ENCODE data around the gene DDX10.

DDX10 gene

GRCh38 chr11:108960501-108960900, 295.6 kb downstream of the DDX10 start:
- no peak for DNase-seq (ENCODE audit: low read depth)
- H3K4me3 ChIP-seq (ENCODE audit: control insufficient read depth, low read depth, low read length), result no peak overlapping the region
- no peak for TF ChIP-seq CTCF (IDR thresholded peaks at IDR 0.05; ENCODE audit: control insufficient read depth, insufficient read depth, low read depth, low read length, missing control alignments)

DNA sequence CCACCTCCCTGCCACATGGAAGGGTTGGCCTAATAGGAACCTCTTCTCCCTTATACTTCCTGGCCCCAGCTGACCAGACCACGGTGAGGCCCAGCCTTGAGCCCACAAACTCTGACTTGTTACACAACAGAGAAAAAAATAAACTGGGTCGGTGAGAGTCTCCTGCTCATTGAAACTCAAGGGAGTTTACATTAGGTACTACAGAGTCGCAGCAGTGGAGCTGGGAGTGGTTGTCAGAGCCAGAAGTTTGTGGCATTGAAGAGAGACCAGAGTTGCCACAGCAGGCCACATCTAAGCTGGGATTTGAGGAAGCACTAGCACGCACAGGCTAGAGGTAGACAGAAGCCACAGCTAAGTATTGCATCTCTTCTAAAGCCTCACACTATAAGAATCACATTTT, 296.2 kb downstream of the DDX10 start:
- no peak for DNase-seq (ENCODE audit: low read depth)
- TF ChIP-seq CTCF (IDR thresholded peaks at IDR 0.05; ENCODE audit: control insufficient read depth, insufficient read depth, low read depth, low read length, missing control alignments), result no peak
- no peak overlapping the region for H3K4me3 ChIP-seq (ENCODE audit: control insufficient read depth, low read depth, low read length)

- DNase-seq (ENCODE audit: low read depth), result no peak
- no peak for TF ChIP-seq CTCF (IDR thresholded peaks at IDR 0.05; ENCODE audit: control insufficient read depth, insufficient read depth, low read depth, low read length, missing control alignments)
- H3K4me3 ChIP-seq (ENCODE audit: control insufficient read depth, low read depth, low read length), result no peak overlapping the region
These were observed 298.2 kb downstream of the DDX10 start for GRCh38 chr11:108963118-108963517.

DNA sequence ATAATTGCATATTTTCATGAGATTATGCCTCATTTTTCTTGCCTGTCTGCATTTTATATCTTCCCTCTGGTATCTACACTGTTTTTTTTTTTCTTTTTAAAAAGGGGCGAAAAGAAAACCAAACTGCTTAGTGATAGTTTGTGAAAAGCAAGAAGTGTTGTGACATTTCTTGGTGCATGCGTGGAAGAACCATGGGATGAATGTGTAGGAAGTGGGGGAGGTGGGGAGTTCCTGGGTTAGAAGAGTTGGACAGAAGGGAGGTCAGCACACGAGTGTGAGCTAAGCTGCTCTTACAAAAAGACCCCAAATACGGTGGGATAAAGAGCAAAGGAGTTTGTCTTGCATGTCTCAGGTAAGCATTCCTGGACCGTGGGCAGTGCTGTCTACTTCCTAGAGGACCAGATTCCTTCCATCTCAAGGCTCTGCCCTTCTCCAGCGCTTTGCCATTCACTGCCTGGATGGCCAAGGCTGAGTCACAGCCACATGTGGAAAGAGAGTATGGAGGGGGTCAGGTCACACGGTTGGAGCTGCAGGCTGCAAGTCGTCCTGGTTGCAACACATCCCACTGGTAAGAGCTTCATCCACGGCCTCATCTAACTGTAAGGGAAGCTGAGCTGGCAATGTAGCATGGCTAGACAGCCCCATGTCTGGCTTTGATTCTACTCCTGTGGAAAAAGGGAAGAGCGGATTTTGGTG, 300.6 kb downstream of the DDX10 start:
- H3K4me3 ChIP-seq (ENCODE audit: control insufficient read depth, low read depth, low read length), result no peak overlapping the region
- TF ChIP-seq CTCF (IDR thresholded peaks at IDR 0.05; ENCODE audit: control insufficient read depth, insufficient read depth, low read depth, low read length, missing control alignments), result no peak
- DNase-seq (ENCODE audit: low read depth), result peak; percentile 91

GRCh38 chr11:108966206-108966605, 301.3 kb downstream of the DDX10 start:
- no peak overlapping the region for H3K4me3 ChIP-seq (ENCODE audit: control insufficient read depth, low read depth, low read length)
- no peak for TF ChIP-seq CTCF (IDR thresholded peaks at IDR 0.05; ENCODE audit: control insufficient read depth, insufficient read depth, low read depth, low read length, missing control alignments)
- no peak for DNase-seq (ENCODE audit: low read depth)

DNA sequence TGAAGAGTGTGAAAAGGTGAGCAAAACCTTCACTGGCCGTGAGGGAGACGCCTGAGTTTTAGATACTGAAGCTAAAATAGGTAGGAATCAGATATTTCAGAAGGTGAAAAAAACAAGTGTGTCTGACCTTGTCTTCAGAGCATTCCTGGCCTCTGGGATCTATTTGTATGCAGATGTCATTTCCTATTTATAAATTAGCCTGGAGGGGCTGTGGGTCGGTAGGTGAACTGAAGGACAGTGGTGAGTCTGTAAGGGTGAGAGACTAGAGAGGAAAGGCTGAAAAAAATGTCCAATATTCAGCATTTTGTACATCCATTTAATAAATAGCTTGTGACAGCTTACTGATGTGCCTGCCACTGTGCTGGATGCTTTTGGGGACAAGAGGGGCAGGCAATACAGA, 302.1 kb downstream of the DDX10 start:
- no peak overlapping the region for H3K4me3 ChIP-seq (ENCODE audit: control insufficient read depth, low read depth, low read length)
- DNase-seq (ENCODE audit: low read depth), result no peak
- no peak for TF ChIP-seq CTCF (IDR thresholded peaks at IDR 0.05; ENCODE audit: control insufficient read depth, insufficient read depth, low read depth, low read length, missing control alignments)
